Anterior cingulate cortex (tissue), 58 donors: Measurements from ENCODE around the gene MAP3K20.
"Not testable (repeated sequence)": the region's sequence is repeated elsewhere in the genome, so short reads cannot be mapped to it uniquely, and the experiment has no call there.

Source experiments
- DNase-seq, 58 donors: peaks; one replicate each; lab custom pipeline; 2025; lab: John Stamatoyannopoulos, UW

Gene MAP3K20

GRCh38 chr2:173249661-173250641 lies 174.3 kb downstream of the MAP3K20 start:
- peak in 5 of 58 donors; percentile 1 to 15 (median 7) for DNase-seq

- no peak for DNase-seq
Observed at GRCh38 chr2:173251225-173251624, 175.6 kb downstream of the MAP3K20 start.

- no peak for DNase-seq
Observed at GRCh38 chr2:173252581-173252980, 176.9 kb downstream of the MAP3K20 start.

GRCh38 chr2:173254659-173255058 lies 179.0 kb downstream of the MAP3K20 start:
- no peak for DNase-seq

GRCh38 chr2:173258701-173259100 lies 183.1 kb downstream of the MAP3K20 start:
- no peak for DNase-seq

GRCh38 chr2:173262356-173262755 lies 186.7 kb downstream of the MAP3K20 start:
- DNase-seq: not testable (repeated sequence)

- no peak for DNase-seq
Observed at GRCh38 chr2:173264151-173264550, 188.5 kb downstream of the MAP3K20 start.

- DNase-seq: peak in 3 of 58 donors; percentile 1 to 12 (median 3)
Observed at GRCh38 chr2:173264603-173265366, 189.1 kb downstream of the MAP3K20 start.

- DNase-seq: no peak
Observed at GRCh38 chr2:173271135-173271534, 195.5 kb downstream of the MAP3K20 start.

- no peak for DNase-seq
Observed at GRCh38 chr2:173271825-173272224, 196.2 kb downstream of the MAP3K20 start.

GRCh38 chr2:173272849-173273248 lies 197.2 kb downstream of the MAP3K20 start:
- no peak for DNase-seq

GRCh38 chr2:173278794-173279526 lies 203.3 kb downstream of the MAP3K20 start:
- no peak for DNase-seq

GRCh38 chr2:173279527-173279868 lies 203.9 kb downstream of the MAP3K20 start:
- DNase-seq: peak in 1 of 58 donors; percentile 0

GRCh38 chr2:173280853-173281252 lies 205.2 kb downstream of the MAP3K20 start:
- no peak for DNase-seq

GRCh38 chr2:173281898-173282297 lies 206.3 kb downstream of the MAP3K20 start:
- DNase-seq: not testable (repeated sequence)

- no peak for DNase-seq
Observed at GRCh38 chr2:173282795-173283545, 207.3 kb downstream of the MAP3K20 start.

- no peak for DNase-seq
Observed at GRCh38 chr2:173286153-173286809, 210.6 kb downstream of the MAP3K20 start.

GRCh38 chr2:173287594-173287993 lies 211.9 kb downstream of the MAP3K20 start:
- no peak for DNase-seq

GRCh38 chr2:173288561-173288960 lies 212.9 kb downstream of the MAP3K20 start:
- DNase-seq: no peak
